ENCODE results near the gene DSCAM.

Gene DSCAM

DNA sequence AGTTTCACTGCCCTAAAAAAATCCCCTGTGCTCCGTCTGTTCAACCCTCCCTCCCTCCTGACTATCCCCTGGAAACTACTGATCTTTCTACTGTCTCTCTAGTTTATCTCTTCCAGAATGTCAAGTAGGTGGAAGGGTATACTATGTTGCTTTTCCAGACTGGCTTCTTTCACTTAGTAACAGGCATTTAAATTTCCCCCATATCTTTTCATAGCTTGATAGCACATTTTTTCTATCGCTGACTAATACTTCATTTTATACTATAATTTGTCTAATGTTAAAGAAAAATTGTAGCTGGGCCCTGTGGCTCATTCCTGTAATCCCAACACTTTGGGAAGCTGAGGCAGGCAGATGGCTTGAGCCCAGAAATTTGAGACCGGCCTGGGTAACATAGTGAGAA, 142.8 kb downstream of the DSCAM start:
- no peak for DNase-seq

DNA sequence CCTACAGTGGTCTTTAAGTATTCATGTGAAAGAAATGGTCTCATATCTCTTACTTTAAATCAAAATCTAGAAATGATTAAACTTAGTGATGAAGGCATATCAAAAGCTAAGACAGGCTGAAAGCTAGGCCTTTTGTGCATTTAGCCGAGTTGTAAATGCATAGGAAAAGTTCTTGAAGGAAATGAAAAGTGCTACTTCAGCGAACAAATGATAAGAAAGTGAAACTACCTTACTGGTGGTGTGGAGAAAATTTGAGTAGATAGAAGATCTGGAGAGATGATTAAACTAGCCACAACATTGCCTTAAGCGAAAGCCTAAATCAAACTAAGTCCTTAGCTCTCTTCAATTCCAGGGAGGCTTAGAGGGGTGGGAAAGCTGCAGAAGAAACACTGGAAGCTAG, 147.6 kb downstream of the DSCAM start:
- no peak for DNase-seq

DNA sequence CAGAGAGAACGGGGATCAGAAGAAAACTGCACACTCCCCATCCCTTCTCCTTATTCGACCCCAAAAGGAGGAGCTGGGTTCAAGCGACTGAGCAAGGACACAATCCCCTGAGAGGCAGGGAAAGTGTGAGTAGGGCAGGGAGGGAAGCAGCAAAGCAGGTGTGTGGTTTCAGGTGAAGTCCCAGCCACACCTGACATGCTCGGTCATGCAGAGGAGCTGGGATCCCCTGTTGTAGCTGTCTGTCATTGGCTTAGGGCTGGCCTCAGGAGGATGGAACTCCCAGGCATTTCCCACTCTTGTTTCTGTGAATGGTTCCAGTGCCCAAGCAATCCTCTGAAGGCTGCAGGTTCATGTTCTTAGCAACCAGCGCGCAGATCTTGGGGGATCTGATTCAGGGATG, 150.7 kb downstream of the DSCAM start:
- DNase-seq, result no peak

DNA sequence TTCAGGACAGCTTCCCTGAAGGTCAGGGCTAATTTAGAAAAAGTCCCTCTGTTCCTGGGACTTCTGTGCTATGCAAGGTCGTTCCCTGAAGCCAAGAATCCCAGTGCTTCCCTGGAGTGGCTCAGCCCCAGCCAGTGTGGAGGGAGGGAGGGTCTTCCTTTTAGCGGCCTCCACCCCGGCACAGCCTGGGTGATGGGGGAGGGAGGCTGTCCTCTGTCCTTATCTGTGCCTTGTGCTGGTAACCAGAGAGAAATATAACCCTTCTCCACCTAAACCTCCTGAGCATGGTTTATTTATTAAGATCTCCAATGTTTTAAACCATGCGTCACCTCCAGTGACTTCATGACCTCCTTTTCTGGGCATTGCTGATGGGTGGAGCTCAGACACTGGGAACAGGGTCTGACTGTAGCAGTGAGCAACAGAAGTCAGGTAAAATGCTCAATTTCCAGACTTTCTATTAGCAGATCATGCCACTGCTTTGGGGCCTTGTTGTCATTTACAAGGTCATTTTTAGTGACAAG, 157.1 kb downstream of the DSCAM start:
- no peak for DNase-seq

DNA sequence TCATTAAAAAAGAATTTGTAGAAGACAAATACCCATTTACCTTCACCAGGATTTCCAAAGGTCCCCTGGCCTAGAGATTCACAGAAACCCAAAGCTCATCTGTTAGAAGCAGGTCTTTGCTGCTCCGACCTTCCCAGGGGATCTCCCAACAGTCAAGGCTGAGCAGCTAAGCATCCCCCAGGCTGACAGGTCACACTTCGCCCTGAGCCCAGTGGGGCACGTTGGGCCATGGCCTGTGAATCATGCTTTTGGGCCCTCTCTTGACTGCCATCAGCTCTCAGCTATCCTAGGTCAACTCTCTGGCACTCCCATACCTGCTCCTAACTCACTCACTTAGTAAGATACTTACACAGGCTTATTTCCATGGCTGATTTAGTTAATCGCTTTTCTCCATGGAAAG, 157.7 kb downstream of the DSCAM start:
- no peak for DNase-seq

DNA sequence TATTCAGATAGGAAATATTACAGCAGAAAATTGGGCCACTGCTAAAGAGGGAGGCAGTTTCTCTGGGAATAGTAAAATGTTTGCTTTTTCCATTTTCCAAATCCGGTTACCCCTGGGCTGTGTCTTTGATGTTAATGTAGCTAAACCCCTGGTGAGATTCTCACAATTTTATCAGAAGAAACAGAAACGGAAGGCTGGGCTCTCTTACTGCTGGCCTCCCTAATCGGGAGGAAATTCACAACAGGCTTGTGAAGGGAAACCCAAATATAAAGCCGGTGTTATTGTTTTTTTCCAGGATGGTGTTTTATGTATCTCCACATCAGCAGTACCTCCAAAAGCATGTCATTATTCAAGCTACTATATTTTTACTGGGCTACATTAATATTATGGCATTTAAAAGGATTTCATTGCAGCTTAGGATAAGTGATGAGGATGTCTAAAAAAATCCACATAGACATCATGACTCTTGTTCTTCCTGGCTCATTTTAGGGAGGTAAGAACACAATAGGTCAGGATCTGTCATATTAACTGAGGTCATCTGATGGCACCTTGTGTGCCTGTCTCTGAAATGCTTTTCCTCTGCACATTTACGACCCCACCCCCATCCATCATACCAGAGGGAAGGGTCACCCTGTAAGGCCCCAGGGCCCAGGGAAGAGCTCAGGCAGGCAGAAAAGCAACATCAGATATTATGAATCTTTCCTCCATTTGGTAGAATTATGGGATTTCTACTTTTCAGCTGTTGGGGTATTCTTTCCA, 158.7 kb downstream of the DSCAM start:
- DNase-seq, result no peak

DNA sequence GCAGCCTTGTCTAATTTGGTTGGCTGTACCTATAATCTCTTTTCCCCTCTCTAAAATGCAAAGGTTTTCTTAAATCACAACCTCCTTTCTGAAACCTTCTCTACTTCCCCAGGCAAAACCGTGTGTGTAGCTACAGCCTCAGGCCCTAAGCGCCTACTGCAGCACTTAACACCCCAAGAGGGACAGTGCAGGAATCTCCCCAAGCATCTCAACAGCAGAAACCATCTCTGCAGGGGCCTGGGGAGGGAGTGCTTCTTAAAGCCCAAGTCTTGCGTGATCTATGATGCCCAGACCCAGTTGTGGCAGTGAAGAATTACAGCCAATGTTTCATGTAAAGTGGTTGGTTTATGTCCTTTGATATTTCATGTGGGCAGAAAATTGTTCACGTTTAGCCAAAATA, 159.3 kb downstream of the DSCAM start:
- no peak for DNase-seq

DNA sequence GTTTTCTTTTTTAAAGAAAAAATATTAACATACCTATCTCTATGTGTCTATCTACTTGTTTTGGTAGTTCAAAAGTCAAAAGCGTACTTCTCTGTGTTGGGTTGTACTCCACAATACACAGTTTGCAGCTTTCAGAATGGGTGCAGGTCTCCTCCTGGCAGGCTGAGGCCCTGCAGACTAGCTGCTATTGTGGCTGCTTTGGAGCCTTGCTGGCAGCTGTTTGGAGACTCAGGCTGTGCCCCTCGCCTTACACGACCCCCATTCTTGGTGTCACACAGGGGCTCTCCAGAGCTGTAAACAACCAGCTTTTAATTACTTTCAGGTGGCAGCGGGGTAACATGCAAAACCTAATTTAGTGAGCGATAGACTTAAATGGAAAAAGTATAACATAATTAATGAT, 160.4 kb downstream of the DSCAM start:
- DNase-seq, result no peak

DNA sequence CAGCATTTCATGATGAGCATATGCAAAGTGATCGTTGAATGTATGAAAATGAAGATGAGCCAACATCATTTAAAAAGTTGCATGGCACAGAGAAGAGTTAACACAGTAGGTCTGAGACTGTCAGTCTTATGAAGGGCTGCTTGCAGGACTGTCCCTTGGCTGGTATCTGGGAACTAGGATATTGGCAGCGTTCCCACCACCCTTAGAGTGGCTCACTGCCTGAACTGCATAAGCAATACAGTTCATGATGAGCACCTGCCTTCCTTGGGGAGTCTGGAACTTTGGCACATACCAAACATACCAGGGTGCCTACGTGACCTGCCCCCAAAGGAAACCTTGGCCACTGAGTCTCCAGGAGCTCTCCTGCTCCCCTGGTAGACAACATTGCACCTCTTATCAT, 161.8 kb downstream of the DSCAM start:
- no peak for DNase-seq

DNA sequence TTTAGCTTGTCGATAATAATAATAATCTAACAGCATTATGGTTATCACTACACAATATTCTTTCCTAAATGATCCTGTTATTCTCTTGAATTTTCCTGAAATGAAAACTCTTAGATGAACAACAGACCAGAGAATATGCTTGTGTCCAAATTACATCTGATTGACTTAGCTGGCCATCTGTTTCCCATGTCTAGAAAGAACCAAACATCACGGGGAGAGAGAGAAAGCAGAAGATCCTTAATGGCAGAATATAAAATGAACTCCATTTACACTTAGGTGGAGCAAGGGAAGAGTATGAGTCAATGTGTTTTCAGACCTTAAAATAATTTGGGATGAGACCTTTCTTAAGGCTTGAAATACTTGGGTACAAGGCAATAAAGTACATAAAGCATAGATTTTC, 162.2 kb downstream of the DSCAM start:
- DNase-seq, result no peak

DNA sequence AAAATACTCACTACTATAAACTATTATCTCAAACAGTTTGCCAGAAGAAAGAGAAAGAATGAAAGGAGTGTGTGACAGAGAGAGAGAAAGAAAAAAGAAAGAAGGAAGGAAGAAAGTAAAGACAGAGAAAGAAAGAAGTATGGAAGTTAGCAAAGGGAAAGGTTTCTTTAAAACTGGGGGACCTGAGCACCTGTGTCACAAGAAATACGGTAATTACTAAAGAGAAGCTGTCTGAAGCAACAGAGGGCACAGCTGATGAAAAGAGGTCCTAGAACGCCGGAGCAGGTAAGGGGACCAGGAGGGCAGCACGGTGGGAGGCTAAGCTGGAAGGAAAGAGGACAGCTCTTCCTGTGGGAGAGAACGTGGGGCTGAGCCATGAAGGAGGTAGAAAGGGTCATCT, 163.6 kb downstream of the DSCAM start:
- no peak for DNase-seq

DNA sequence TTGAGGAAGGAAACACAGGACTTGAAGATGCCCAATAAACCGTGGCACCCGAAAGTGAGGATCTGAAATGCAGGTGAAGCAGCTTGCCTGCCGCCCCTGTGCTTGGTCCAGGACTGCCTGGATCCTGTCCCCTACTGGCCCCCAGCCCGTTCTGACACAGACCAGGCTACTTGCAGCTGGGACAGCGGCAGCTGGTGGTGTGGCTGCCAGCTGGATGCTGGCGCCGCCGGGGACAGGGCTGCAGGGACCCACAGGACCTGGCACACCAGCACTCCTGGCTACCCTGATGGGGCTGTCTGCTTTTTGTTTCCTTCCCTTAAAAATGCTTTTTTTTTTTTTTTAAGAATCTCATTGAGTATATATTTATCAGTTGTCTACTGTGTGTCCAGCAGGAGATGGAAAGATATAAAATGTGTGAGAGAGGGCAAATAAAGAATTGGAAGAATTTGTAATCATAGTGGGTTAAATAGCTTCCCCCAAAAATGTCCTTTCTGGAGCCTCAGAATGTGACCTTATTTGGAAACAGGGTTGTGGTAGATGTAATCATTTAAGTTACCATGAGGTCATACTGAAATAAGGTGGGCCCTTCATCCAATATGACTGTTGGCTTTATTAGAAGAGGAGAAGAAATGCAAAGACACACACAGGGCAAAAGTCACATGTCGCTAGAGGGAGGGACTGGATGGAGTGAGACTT, 165.6 kb downstream of the DSCAM start:
- DNase-seq, result peak; percentile 2 to 44

DNA sequence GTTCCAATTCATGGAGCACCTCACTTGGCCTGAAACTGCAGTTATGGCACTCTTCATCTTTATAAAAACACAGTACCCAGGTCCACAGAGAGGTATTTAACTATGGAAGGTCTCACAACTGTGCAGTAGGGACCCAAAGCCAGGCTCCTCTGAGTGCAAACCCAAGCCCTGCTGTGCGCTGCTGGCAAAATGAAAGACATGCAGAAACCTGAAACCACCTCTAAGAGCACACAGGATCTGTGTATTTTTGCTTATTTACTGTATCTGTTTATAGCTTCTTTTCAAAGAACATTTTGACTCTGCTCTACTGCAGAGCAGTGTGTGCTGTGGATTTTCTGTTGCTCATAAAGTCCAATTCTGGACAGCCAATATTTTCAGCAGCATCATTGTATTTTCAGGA, 166.6 kb downstream of the DSCAM start:
- DNase-seq, result no peak

DNA sequence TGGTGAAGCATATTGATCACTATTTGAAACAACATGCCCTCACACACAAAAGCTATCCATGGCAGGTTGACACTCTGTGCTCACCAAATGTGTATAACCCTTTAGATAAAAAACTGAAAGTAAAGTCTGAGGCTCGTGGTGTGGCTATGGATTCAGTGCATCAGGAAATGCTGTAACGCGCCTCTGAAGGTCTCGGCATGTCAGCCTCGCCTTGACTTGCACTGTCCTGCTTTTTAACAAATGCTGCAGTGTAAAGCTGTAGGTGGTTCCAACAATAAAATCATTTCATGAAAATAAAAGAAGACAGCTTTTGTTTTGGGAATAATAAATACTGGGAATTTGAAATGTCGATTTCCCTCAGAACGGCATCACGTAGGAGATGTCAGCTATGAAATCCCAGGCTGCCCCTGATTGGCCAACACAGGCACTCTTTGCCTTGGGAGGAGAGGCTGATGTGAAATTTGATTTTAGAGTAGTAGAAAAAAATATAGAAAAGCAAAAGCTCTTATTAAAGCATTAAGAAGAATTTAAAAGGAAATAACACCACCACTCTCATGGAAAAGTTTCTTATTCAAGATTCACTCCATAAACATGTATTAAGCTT, 168.2 kb downstream of the DSCAM start:
- DNase-seq, result no peak

DNA sequence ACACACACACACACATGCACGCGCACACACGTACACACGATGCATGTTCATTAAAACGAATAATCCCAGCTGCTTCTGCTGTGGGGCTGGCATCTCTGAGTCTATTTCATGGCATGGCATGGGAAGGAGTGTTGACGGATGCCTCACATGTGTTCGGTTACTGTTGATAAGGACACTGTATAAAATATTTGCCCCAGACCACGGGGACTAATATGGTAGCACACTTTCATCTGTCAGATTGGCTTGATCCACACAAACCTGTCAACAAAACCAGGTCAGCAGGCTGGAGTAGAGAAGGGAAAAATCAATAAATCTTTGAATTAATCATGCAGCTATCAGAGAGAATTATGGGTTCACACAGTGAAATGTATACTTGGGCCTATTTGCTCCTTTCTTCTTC, 171.9 kb downstream of the DSCAM start:
- no peak for DNase-seq

DNA sequence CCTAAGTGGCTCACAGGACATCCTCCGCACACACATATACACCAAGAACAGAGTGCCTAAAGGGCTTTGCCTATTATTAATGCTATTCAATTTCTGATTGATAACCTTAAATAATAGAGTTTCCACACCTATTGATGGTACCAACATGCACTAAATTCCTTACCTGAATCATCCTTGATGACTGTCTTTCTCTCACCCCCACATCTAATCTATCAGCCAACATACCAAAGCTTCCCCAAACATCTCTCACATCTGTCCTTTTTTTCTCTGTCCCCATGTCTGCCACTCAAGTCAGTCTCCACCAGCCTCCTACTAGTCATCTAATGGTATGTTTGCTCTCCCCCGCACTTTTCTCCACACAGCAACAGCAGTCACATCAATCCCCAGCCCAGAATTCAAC, 174.4 kb downstream of the DSCAM start:
- no peak for DNase-seq

DNA sequence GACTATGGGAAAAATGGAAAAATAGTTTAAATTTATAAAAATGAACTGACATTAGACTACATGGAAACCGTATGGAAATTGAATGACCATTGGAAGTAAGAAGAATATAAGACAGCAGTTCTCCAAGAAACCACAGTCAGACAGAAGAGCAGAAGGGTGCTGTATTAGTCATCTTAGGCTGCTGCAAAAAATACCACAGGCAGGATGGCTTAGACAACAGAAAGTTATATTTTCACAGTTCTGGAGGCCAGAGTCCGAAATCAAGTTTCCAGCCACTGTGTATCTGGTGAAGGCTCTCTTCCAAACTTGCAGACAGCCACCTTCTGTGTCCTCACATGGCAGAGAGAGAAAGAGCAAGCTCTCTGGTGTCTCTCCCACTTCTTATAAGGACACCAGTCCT, 175.2 kb downstream of the DSCAM start:
- DNase-seq, result no peak

DNA sequence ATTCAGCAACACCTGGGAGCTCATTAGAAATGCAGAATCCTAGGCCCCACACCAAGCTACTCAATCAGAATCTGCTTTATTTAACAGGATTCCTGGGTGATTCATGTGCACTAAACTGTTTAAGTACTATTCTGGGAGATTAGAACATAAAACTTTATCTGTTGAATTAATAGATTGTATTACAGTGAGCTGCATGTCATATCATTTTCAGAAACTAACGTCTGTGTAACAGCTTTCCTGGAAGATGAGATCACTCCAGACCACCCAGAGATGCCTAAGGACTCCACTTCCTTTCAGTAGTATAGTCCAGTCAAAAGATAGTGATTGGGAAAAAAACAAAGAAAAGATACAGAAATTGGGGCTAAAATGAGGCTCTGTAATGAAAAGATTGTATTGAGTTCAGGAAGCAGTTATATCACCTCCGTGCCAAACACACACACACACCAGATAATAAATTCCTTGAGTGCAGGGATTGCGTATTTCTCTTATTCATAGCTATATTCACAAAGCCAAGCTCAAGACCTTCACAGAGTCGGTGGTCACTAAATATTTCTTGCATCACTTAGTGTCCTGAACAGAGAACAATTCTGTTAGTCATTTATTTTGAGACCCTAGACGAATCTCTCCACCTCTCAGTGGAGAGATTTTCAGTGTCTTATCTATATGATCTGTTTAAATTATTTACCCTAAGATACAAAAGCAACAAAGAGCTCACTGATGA, 178.2 kb downstream of the DSCAM start:
- no peak for DNase-seq

DNA sequence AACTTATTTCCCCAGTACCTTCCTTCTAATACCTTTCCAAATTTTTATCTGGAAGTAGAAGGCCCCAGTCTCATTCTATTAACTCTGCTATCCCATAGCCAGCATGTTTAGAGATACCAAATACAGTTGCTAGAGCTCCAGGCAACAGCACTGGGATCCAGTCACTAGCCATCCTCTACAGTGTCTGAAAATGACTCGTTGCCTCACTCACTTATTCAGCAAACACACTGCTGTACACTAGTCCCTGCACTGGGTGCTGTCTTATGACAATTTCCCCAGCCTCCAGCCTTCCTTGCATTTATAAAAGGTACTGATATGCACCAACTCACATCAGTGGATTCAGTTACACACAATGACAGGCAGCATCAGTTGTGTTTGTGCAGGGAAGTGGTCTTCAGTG, 179.0 kb downstream of the DSCAM start:
- DNase-seq, result no peak

DNA sequence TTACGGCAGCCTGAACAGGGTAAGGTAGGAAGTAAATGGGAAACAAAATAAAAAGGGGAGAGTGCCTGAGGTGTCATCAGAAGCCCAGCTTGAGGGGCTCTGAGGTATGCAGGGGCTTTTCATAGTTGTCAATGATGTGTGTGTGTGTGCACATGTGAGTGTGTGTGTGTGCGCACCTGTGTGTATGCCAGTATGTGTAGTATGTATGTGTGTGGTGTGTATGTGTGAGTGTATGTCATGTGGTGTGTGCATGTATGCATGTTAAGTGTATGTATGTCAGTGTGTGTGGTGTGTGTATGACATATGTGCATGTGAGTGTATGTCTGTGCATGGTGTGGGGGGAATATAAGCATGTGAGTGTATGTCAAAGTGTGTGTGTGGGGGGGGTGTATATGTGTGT, 184.1 kb downstream of the DSCAM start:
- DNase-seq, result no peak

DNA sequence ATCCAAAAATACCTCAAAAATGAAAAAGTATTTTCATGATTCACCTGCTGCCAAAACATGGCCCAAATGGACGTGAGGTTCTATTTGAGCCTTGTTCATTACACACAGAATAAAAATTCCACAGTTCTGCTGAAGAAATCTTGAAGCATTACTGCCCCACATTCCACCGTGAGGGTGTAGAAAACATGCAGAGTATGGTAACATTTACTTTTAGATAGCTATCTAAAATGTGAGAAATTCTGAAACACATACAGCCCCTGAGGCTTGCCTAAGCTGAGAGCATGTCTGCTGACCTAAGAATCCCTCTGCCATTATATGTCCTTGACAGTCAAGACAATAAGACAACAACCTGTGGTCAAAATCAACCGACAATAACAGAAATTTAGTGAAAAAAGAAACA, 186.5 kb downstream of the DSCAM start:
- DNase-seq, result no peak

DNA sequence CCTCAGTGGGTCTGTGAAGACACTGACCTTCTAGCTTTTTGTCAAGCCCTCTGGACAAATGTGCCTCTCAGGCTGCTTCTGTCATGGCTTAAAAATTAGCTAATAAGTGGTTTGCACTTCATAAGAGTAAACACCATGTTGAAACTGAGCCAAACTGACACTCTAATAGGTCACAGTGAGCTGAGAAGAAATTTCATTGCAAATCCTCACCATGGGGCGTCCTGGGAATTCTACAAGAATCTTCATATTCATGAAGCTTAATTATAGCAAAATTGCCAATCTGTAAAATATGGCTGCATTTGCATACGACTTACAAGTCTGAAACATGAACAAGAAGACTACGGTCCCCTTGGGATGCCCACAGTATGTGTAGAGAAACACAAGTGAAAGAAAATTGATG, 188.6 kb downstream of the DSCAM start:
- DNase-seq, result no peak

DNA sequence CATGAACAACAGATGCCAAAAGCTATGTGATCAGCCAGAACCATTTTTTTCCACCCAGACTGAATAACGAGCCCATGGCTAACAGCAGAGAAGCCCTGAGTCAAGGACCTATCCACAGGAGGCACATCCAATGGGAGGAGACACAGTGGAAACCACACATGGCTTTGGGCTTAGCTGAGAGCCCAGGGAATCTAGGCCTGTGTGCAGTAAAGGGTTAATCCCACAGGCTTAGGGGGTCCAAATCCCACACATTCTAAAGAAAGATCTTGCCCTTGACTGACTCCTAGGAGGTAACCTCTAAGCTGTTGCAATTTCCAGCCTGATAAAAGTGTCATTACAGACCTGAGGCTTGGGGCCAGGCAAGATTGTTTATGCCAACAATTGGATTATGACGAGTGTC, 194.5 kb downstream of the DSCAM start:
- DNase-seq, result no peak

DNA sequence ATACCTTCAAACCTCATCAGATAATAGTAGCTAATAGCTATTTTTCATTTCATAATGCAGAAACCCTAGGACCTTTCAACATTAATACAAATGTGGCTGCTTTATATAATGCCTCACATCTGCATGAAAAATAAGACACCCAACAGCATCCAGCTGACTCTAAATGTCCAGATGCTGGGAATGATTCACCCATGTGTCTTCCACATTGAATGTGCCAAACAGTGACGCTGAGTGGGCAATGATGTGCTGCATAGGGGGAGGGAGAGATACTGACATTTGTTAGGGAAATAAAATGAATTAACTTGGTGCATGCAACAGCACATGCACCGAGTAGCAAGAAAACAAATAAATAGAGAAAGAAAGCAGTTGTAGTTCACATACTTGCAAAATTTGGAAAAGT, 199.3 kb downstream of the DSCAM start:
- no peak for DNase-seq
